Mammary epithelial cell (primary cell): Measurements from ENCODE around the gene TMEM138.

Source experiments
- EZH2 ChIP-seq: IDR thresholded peaks from 2 replicates; pipeline ENCODE4 v1.6.1; 2012; ENCODE audit warnings: low read length, inconsistent platforms, borderline replicate concordance
- TF ChIP-seq, protein P1 (sequence below), 2 donors: IDR thresholded peaks in 1 of 2; conservative IDR thresholded peaks in 1 of 2; 2 replicates each; pipeline ENCODE4 v1.5.1; 2011 to 2012; ENCODE audit warnings: inconsistent platforms in 2 of 2, low read length in 2 of 2, mild to moderate bottlenecking in 2 of 2, control low read depth in 1 of 2, low read depth in 1 of 2; ENCODE audit not compliant: insufficient read depth in 1 of 2; ENCODE audit errors: extremely low read depth in 1 of 2

DNA sequence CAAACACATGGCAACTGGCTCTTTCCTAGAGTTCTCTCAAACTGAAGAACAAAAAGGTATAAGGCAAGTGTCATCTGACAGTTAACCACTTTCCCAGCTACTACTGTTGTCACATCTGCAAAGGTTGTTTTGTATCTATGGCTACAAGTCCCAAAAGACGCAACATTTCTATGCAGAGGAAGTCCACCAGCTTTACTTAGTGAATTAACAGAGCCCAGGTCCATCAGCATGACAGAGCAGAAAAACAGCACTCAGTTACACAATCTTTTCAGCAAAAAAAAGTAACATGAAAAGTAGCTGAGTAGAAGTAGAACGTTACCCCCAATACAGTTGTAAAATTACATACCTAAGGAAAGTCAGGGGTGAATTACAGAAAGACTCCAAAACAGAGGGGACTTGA, 55.5 kb downstream of the TMEM138 start:
- TF ChIP-seq, protein P1, sequence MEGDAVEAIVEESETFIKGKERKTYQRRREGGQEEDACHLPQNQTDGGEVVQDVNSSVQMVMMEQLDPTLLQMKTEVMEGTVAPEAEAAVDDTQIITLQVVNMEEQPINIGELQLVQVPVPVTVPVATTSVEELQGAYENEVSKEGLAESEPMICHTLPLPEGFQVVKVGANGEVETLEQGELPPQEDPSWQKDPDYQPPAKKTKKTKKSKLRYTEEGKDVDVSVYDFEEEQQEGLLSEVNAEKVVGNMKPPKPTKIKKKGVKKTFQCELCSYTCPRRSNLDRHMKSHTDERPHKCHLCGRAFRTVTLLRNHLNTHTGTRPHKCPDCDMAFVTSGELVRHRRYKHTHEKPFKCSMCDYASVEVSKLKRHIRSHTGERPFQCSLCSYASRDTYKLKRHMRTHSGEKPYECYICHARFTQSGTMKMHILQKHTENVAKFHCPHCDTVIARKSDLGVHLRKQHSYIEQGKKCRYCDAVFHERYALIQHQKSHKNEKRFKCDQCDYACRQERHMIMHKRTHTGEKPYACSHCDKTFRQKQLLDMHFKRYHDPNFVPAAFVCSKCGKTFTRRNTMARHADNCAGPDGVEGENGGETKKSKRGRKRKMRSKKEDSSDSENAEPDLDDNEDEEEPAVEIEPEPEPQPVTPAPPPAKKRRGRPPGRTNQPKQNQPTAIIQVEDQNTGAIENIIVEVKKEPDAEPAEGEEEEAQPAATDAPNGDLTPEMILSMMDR (conservative IDR thresholded peaks at IDR 0.05 in 1 of 2, IDR thresholded peaks at IDR 0.05 in 1 of 2; ENCODE audit: extremely low read depth in 1 of 2, insufficient read depth in 1 of 2, low read depth in 1 of 2, low read length in 2 of 2), result no peak
- no peak for TF ChIP-seq EZH2
